ENCODE measurements around the gene MPDU1. TPM values are rescaled to one million over a fixed set of nuclear protein-coding genes. Genes with fewer than 3 reads are reported as not detected.
A peak's percentile ranks its signal among the peaks of the same experiment; 100 is the strongest.
"Not testable (repeated sequence)": the region's sequence is repeated elsewhere in the genome, so short reads cannot be mapped to it uniquely, and the experiment has no call there.

MPDU1 gene
- total RNA-seq, 4 donors from 2014 or later: 30.4 to 97.7 (median 74.4) TPM

DNA sequence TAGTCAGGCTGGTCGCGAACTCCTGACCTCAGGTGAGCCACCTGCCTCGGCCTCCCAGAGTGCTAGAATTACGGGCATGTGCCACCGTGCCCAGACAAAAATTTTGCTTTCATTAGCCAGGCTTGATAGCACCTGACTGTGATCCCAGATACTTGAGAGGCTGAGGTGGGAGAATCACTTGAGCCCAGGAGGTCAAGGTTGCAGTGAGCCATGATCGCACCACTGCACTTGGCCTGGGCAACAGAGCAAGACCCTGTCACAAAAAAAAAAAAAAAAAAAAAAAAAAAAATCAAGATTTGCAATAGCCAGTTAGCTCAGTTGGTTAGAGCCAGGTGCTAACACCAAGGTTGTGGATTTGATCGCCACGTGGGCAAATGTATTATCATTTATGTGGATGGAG, 37.2 kb downstream of the MPDU1 start:
- TF ChIP-seq POLR2A (IDR thresholded peaks at IDR 0.05): no peak
- no peak for TF ChIP-seq CTCF (IDR thresholded peaks at IDR 0.05)
- intact Hi-C loops (cut with DNase I; ENCODE audit: low total_unique reads): no loop called here

DNA sequence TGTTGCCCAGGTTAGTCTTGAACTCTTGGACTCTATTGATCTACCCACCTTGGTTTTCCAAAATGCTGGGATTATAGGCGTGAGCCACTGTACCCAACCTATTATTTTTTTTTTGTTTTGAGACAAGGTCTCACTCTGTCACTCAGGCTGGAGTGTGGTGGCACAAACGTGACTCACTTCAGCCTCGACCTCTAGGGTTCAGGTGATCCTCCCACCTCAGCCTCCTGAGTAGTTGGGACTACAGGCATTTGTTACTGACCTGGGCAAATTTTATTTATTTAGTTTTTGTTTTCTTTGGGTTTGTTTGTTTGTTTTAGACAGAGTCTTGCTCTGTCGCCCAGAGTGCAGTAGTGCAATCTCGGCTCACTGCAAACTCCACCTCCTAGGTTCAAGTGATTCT, 40.0 kb downstream of the MPDU1 start:
- H3K4me3 ChIP-seq (ENCODE audit: low read depth, poor library complexity, severe bottlenecking): no peak overlapping the region
- WGBS, 2 donors: 87 to 90% methylated on average over 5 of the region's 5 CpGs
- intact Hi-C loops (cut with DNase I; ENCODE audit: low total_unique reads): no loop called here
- no peak for DNase-seq (ENCODE audit: low spot score in 2 of 2)
- TF ChIP-seq CTCF (IDR thresholded peaks at IDR 0.05) (no peak), POLR2A (IDR thresholded peaks at IDR 0.05) (no peak)

More for the DNA sequence above, 37.2 kb downstream of the MPDU1 start:
- H3K4me3 ChIP-seq (ENCODE audit: low read depth, poor library complexity, severe bottlenecking): no peak overlapping the region
- no peak for DNase-seq (ENCODE audit: low spot score in 2 of 2)
- 80 to 85% methylated on average over 8 of the region's 8 CpGs for WGBS, 2 donors

GRCh38 chr17:7625749-7626148, 42.1 kb downstream of the MPDU1 start:
- H3K4me3 ChIP-seq (ENCODE audit: low read depth, poor library complexity, severe bottlenecking); DNase-seq (ENCODE audit: low spot score in 2 of 2); intact Hi-C loops (cut with DNase I; ENCODE audit: low total_unique reads): not testable (repeated sequence)
- WGBS, 2 donors: 95 to 96% methylated on average over 16 of the region's 16 CpGs

DNA sequence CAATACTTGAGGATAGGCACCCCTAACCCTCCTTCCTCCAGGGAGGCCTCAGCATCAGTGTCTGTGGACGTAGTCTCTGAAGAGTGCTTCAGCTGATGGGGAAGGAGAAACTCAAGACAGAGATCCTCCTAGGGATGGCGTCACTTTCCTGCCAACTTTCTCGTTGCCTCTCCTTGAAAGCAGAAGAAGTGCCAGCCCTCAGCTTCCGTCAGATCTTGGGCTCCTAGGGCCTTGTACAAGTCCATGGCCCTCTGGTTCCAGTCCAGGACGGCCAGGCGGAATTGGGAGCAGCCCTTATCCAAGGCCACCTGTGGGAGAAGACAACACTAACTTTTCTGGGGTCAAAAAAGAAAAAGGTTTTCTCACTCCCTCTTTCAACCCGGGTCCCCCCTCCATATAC, 42.7 kb downstream of the MPDU1 start:
- H3K4me3 ChIP-seq (ENCODE audit: low read depth, poor library complexity, severe bottlenecking): no peak overlapping the region
- 76 to 91% methylated on average over 7 of the region's 7 CpGs for WGBS, 2 donors
- intact Hi-C loops (cut with DNase I; ENCODE audit: low total_unique reads): no loop called here
- no peak for DNase-seq (ENCODE audit: low spot score in 2 of 2)
- TF ChIP-seq POLR2A (IDR thresholded peaks at IDR 0.05) (no peak), CTCF (IDR thresholded peaks at IDR 0.05) (no peak)

GRCh38 chr17:7626956-7627249, 43.3 kb downstream of the MPDU1 start:
- peak overlapping the region; percentile 55 for H3K4me3 ChIP-seq (ENCODE audit: low read depth, poor library complexity, severe bottlenecking)
- TF ChIP-seq POLR2A (IDR thresholded peaks at IDR 0.05): no peak
- TF ChIP-seq CTCF (IDR thresholded peaks at IDR 0.05): no peak
- DNase-seq (ENCODE audit: low spot score in 2 of 2): no peak
- 17 to 22% methylated on average over 6 of the region's 6 CpGs for WGBS, 2 donors
- intact Hi-C loops (cut with DNase I; ENCODE audit: low total_unique reads): no loop called here

DNA sequence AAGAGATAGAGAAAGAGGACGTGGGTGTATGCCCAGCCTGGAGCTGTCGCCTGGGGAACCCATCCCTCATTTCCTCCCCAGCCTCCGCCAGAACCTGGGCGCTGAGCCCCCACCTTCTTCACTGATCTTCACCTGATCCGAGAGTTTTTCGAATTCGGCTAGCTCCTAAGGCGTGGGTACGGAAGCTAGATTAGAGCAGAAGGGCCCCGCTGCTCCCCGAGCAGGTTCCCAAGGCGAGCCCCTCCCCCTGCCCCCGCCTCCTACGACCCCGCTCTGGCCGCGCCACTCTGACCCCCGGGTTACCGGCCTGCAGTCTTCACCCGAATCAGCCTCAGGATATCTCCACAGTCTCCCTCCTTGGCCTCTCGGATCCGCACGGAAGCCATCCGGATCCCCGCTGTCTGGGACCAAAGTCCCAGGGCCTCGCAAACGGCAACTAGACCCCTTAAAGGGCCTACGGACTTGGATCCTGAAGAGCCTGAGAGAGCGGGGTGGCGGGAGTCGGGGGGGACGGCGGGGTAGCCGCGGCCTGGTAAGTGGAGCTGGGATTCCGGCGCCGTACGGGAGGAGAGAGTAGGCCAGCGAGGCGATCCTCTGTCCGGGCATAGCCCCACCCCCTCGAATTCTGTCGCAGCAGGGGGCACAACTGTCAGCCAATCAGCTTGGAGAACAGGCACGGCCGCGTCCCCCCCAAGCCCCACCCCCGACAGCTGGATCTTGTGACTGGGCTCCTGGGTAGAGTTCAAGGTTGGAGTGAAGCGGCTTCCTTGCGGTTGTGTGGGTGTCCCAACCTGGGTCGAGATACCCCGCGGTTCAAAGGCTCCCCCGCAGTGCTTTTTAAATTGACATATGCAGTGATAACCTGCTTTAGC, 43.8 kb downstream of the MPDU1 start, which contains the start of gene SAT2:
Gene SAT2 (minus strand): TSS at position 572 of the 872 bp plus-strand sequence. CDS start 186 bp downstream, at position 386.
- TF ChIP-seq CTCF (IDR thresholded peaks at IDR 0.05) (no peak), POLR2A (IDR thresholded peaks at IDR 0.05) (peak in 1 of 2 donors; percentile 43)
- intact Hi-C loops (cut with DNase I; ENCODE audit: low total_unique reads): no loop called here
- DNase-seq (ENCODE audit: low spot score in 2 of 2): peak; percentile 94 to 99
- H3K4me3 ChIP-seq (ENCODE audit: low read depth, poor library complexity, severe bottlenecking): peak within 1 kb of the TSS; percentile 55
- WGBS, 2 donors: 1 to 2% methylated on average over 35 to 50 of the region's 54 CpGs

All from lower leg skin (tissue), 4 donors.